Astrocyte (in vitro differentiated cells and primary cell): ENCODE measurements around the gene WDR27. TPM values are rescaled to one million over a fixed set of nuclear protein-coding genes. Genes with fewer than 3 reads are reported as not detected.

Experiments used
- DNase-seq: peaks from one replicate; pipeline ENCODE4 v3.0.0-alpha.2; 2010; ENCODE audit warnings: low read depth
- FAIRE-seq: peaks from 2 replicates; lab custom pipeline; 2011; peaks lifted over from hg19 to GRCh38; lab: Jason Lieb, UNC
- H2AFZ ChIP-seq: 2 replicates; pipeline ENCODE4 v1.6.0; 2012; ENCODE audit warnings: low read depth, low read length, inconsistent platforms
- H3K27ac ChIP-seq: 2 replicates; pipeline ENCODE4 v1.5.1; 2011; ENCODE audit warnings: low read depth, low read length, inconsistent platforms
- H3K27me3 ChIP-seq: 2 replicates; pipeline ENCODE4 v1.6.0; 2011; ENCODE audit warnings: low read length, inconsistent platforms; ENCODE audit not compliant: insufficient read depth
- H3K36me3 ChIP-seq: 2 replicates; pipeline ENCODE4 v1.5.1; 2011; ENCODE audit warnings: low read length, inconsistent platforms; ENCODE audit not compliant: insufficient read depth
- H3K4me1 ChIP-seq: 2 replicates; pipeline ENCODE4 v1.5.1; 2011; ENCODE audit warnings: low read length, inconsistent platforms; ENCODE audit not compliant: insufficient read depth
- H3K4me2 ChIP-seq: 2 replicates; pipeline ENCODE4 v1.6.0; 2012; ENCODE audit warnings: low read length, inconsistent platforms
- H3K4me3 ChIP-seq: 2 replicates; pipeline ENCODE4 v1.5.1; 2011; ENCODE audit warnings: low read depth, mild to moderate bottlenecking, low read length, inconsistent platforms; ENCODE audit not compliant: insufficient read depth
- H3K79me2 ChIP-seq: 2 replicates; pipeline ENCODE4 v1.6.0; 2012; ENCODE audit warnings: mild to moderate bottlenecking, low read length, inconsistent platforms; ENCODE audit not compliant: insufficient read depth
- H3K9ac ChIP-seq: 2 replicates; pipeline ENCODE4 v1.6.0; 2012; ENCODE audit warnings: mild to moderate bottlenecking, low read length, inconsistent platforms
- H3K9me3 ChIP-seq: 2 replicates; pipeline ENCODE4 v1.5.1; 2012; ENCODE audit warnings: low read depth, mild to moderate bottlenecking, low read length, inconsistent platforms; ENCODE audit not compliant: insufficient read depth
- H4K20me1 ChIP-seq: 2 replicates; pipeline ENCODE4 v1.6.0; 2012; ENCODE audit warnings: low read length, inconsistent platforms; ENCODE audit not compliant: insufficient read depth
- H3K27ac Mint-ChIP-seq: one replicate; pipeline ENCODE4 v1.8.0; 2021; ENCODE audit warnings: mild to moderate bottlenecking, mixed read lengths; ENCODE audit not compliant: unreplicated experiment
- H3K27me3 Mint-ChIP-seq: one replicate; pipeline ENCODE4 v1.8.0; 2021; ENCODE audit warnings: low read depth, mixed read lengths; ENCODE audit not compliant: unreplicated experiment
- H3K36me3 Mint-ChIP-seq: one replicate; pipeline ENCODE4 v1.8.0; 2021; ENCODE audit warnings: low read depth, mixed read lengths; ENCODE audit not compliant: unreplicated experiment
- H3K4me1 Mint-ChIP-seq: one replicate; pipeline ENCODE4 v1.8.0; 2021; ENCODE audit warnings: low read depth, mixed read lengths; ENCODE audit not compliant: unreplicated experiment
- H3K4me3 Mint-ChIP-seq: one replicate; pipeline ENCODE4 v1.8.0; 2021; ENCODE audit warnings: mild to moderate bottlenecking, moderate library complexity, mixed read lengths; ENCODE audit not compliant: unreplicated experiment
- H3K9me3 Mint-ChIP-seq: one replicate; pipeline ENCODE4 v1.8.0; 2021; ENCODE audit warnings: mild to moderate bottlenecking, mixed read lengths; ENCODE audit not compliant: unreplicated experiment
- EZH2 ChIP-seq: IDR thresholded peaks from 2 replicates; pipeline ENCODE4 v1.6.1; 2012; ENCODE audit warnings: mild to moderate bottlenecking, low read length, inconsistent platforms; ENCODE audit not compliant: insufficient read depth
- total RNA-seq: library from RNA; stranded (reverse); gene quantifications from 2 replicates; pipeline ENCODE4 v1.2.1, GENCODE V29; 2021
- TF ChIP-seq, protein P1 (sequence below): IDR thresholded peaks from 2 replicates; pipeline ENCODE4 v1.5.1; 2011; ENCODE audit warnings: low read depth, mild to moderate bottlenecking, inconsistent platforms, low read length, moderate library complexity; ENCODE audit not compliant: insufficient read depth

WDR27 gene
- total RNA-seq, 1 donor from 2014 or later, result 31.2 TPM

DNA sequence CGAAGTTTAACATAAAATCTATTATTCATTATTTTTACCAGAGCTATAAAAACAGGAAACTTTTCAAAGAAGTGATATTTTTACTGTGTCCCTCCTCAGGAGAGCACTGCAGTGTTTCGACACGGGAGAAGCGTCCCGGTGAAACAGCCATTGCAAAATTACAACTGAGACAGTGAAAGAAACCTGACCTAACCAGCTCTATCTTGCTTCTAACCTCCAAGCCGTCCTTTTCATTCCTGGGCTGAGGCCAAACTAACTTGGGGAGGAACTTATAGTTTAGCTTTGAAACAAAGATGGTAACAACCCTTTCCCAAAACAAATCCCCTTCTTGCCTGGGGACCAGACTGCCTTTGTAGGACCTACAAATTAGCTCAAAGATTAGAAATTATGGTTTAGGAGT is 79.2 kb downstream of the WDR27 start:
- peaks cover 22% of the 10 kb centered on the region for H3K4me1 ChIP-seq
- H2AFZ ChIP-seq, result no peak overlapping the region
- FAIRE-seq (no peak), DNase-seq (no peak)
- TF ChIP-seq, protein P1, sequence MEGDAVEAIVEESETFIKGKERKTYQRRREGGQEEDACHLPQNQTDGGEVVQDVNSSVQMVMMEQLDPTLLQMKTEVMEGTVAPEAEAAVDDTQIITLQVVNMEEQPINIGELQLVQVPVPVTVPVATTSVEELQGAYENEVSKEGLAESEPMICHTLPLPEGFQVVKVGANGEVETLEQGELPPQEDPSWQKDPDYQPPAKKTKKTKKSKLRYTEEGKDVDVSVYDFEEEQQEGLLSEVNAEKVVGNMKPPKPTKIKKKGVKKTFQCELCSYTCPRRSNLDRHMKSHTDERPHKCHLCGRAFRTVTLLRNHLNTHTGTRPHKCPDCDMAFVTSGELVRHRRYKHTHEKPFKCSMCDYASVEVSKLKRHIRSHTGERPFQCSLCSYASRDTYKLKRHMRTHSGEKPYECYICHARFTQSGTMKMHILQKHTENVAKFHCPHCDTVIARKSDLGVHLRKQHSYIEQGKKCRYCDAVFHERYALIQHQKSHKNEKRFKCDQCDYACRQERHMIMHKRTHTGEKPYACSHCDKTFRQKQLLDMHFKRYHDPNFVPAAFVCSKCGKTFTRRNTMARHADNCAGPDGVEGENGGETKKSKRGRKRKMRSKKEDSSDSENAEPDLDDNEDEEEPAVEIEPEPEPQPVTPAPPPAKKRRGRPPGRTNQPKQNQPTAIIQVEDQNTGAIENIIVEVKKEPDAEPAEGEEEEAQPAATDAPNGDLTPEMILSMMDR, result no peak
- no peak for TF ChIP-seq EZH2
- no peaks in the 10 kb centered on the region for H3K79me2 ChIP-seq
- Mint-ChIP-seq H3K4me1 (peaks cover 26% of the 10 kb centered on the region), H3K9me3 (no peaks in the 10 kb centered on the region), H3K36me3 (peaks cover 9% of the 10 kb centered on the region), H3K4me3 (no peak overlapping the region), H3K27ac (no peak overlapping the region), H3K27me3 (no peaks in the 10 kb centered on the region)
- H3K27ac ChIP-seq, result no peak overlapping the region
- H3K4me2 ChIP-seq, result no peak overlapping the region
- no peaks in the 10 kb centered on the region for H4K20me1 ChIP-seq
- H3K9ac ChIP-seq, result no peak overlapping the region
- H3K4me3 ChIP-seq, result no peak overlapping the region
- no peaks in the 10 kb centered on the region for H3K9me3 ChIP-seq
- no peaks in the 10 kb centered on the region for H3K36me3 ChIP-seq
- no peaks in the 10 kb centered on the region for H3K27me3 ChIP-seq

DNA sequence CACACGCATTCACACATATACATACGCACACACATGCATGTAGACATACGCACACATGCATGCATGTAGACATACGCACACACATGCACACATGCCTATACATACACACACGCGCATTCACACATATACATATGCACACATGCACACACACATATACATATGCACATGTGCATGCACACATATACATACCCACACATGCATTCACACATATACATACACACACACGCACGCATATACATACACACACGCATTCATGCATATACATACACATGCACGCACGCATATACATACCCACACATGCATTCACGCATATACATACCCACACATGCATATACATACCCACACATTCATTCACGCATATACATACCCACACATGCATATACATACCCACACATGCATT is 80.5 kb downstream of the WDR27 start:
- TF ChIP-seq, protein P1, result no peak
- no peak for TF ChIP-seq EZH2
- no peak overlapping the region for H3K4me3 Mint-ChIP-seq
- Histone ChIP-seq H3K4me2 (no peak overlapping the region), H2AFZ (no peak overlapping the region), H3K4me3 (no peak overlapping the region), H3K9ac (no peak overlapping the region), H3K9me3 (no peaks in the 10 kb centered on the region), H4K20me1 (no peaks in the 10 kb centered on the region), H3K4me1 (peaks cover 22% of the 10 kb centered on the region), H3K27me3 (no peaks in the 10 kb centered on the region), H3K36me3 (no peaks in the 10 kb centered on the region), H3K79me2 (no peaks in the 10 kb centered on the region), H3K27ac (no peak overlapping the region)
- no peaks in the 10 kb centered on the region for H3K27me3 Mint-ChIP-seq
- no peak overlapping the region for H3K27ac Mint-ChIP-seq
- H3K4me1 Mint-ChIP-seq, result peaks cover 26% of the 10 kb centered on the region
- no peaks in the 10 kb centered on the region for H3K9me3 Mint-ChIP-seq
- FAIRE-seq, result peak; percentile 23
- peaks cover 14% of the 10 kb centered on the region for H3K36me3 Mint-ChIP-seq
- DNase-seq, result no peak
